Fibroblast of mammary gland (primary cell): ENCODE results near the gene SPIRE1.

Source experiments
- DNase-seq: peaks from one replicate; pipeline ENCODE4 v3.0.0-alpha.2; 2010; ENCODE audit warnings: low read depth
- H3K4me3 ChIP-seq: 2 replicates; pipeline ENCODE4 v1.5.1; 2011; ENCODE audit warnings: low read depth, mild to moderate bottlenecking, low read length, moderate library complexity; ENCODE audit not compliant: control insufficient read depth
- TF ChIP-seq, protein P1 (sequence below): conservative IDR thresholded peaks from 2 replicates; pipeline ENCODE4 v1.5.1; 2011; ENCODE audit warnings: low read depth, low read length, inconsistent platforms; ENCODE audit not compliant: control insufficient read depth, insufficient read depth

SPIRE1 gene

GRCh38 chr18:12658426-12659138, 675 bp upstream of the SPIRE1 start:
- H3K4me3 ChIP-seq = peak overlapping the region; percentile 64
- DNase-seq = peak; percentile 40
- TF ChIP-seq, protein P1, sequence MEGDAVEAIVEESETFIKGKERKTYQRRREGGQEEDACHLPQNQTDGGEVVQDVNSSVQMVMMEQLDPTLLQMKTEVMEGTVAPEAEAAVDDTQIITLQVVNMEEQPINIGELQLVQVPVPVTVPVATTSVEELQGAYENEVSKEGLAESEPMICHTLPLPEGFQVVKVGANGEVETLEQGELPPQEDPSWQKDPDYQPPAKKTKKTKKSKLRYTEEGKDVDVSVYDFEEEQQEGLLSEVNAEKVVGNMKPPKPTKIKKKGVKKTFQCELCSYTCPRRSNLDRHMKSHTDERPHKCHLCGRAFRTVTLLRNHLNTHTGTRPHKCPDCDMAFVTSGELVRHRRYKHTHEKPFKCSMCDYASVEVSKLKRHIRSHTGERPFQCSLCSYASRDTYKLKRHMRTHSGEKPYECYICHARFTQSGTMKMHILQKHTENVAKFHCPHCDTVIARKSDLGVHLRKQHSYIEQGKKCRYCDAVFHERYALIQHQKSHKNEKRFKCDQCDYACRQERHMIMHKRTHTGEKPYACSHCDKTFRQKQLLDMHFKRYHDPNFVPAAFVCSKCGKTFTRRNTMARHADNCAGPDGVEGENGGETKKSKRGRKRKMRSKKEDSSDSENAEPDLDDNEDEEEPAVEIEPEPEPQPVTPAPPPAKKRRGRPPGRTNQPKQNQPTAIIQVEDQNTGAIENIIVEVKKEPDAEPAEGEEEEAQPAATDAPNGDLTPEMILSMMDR = no peak

DNA sequence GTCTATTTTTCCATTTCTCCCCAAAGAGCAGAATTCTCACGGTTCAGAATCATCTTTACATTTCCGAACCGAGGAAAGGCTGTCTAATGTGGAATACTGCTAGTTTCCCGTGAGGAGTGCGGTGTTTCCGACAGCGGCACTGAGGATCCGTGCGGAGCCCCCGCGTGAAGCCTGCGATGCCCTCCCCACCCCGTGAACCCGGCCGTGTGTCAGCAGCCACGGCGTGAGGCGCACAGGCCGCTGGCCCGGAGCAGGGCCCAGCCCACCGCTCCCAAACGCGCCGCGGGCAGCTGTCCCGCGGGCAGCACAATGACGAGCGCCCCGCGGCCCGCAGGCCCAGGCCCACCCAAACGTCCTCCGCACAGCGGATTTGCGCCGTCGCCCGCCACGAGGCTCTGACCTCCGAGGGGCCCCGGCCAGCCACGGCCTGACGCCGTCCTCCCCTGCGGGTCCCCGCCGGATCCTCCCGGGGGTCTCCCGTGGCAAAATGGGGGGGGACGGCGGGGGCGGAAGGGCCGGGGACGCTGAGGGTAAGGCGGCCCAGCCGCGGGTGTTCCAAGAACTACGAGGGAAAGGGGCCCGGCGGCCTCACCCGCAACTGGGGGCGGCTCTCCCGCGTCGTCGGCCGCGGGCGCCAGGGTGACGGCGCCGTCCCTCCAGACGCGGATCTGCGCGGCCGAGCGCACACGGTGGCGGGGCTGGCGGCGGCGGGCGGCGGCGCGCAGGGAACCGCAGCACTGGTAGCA, 796 bp downstream of the SPIRE1 start:
- TF ChIP-seq, protein P1 = no peak
- H3K4me3 ChIP-seq = peak overlapping the region; percentile 84
- peak; percentile 33 for DNase-seq

- TF ChIP-seq, protein P1 = no peak
- peak overlapping the region; percentile 84 for H3K4me3 ChIP-seq
- peak; percentile 60 for DNase-seq
These were observed 1.3 kb downstream of the SPIRE1 start for GRCh38 chr18:12656605-12656937.

DNA sequence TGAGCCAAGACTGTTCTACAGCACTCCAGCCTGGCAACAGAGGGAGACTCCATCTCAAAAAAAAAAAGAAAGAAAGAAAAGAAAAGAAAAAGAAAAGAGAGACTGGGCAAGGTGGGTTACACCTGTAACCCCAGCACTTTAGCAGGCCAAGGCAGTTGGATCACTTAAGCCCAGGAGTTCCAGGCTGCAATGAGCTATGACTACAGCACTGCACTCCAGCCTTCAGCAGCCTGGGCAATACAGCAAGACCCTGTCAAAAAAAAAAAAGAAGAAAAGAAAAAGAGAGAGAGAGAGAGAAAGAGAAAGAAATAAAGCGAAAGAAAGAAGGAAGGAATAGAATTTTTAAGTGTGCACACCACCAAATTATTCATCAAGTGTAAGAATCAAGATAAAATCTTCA, 2.9 kb downstream of the SPIRE1 start:
- TF ChIP-seq, protein P1 = no peak
- H3K4me3 ChIP-seq = no peak overlapping the region
- DNase-seq = no peak

- peak; percentile 81 for DNase-seq
- H3K4me3 ChIP-seq = no peak overlapping the region
- TF ChIP-seq, protein P1 = no peak
These were observed 5.0 kb downstream of the SPIRE1 start for GRCh38 chr18:12652861-12653401.

DNA sequence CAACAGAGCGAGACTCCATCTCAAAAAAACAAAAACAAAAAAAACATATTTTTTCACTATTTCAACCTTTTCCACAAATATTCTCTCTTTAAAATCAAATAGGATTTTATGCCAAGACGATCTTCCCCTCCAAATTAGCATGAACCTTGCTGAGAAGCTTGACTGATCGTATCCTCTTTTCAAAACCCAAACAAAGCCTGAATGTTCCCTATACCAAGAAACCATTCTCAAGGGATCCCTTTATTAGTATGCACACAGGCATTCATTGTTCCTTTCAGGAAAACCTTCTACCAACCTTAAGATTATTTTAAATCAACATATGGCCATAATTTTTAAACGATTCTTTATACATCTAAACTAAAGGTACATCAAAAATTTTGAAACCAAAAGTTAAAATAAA, 6.3 kb downstream of the SPIRE1 start:
- H3K4me3 ChIP-seq = no peak overlapping the region
- TF ChIP-seq, protein P1 = no peak
- DNase-seq = no peak
